Activated CD4-positive, CD25-positive, alpha-beta regulatory T cell treated with anti-CD3 and anti-CD28 coated beads, Interleukin-2, amount 50 U/mL, for 72 hours (primary cell): ENCODE measurements around the gene PPIC.

ENCODE experiments used
- DNase-seq: peaks from one replicate; pipeline ENCODE4 v3.0.0; 2021

PPIC gene

GRCh38 chr5:123036391-123037103, at the start of gene PPIC:
TSS of gene PPIC (minus strand) at chr5:123036725. CDS start at chr5:123036625, 100 bp downstream.
- peak; percentile 31 for DNase-seq

DNA sequence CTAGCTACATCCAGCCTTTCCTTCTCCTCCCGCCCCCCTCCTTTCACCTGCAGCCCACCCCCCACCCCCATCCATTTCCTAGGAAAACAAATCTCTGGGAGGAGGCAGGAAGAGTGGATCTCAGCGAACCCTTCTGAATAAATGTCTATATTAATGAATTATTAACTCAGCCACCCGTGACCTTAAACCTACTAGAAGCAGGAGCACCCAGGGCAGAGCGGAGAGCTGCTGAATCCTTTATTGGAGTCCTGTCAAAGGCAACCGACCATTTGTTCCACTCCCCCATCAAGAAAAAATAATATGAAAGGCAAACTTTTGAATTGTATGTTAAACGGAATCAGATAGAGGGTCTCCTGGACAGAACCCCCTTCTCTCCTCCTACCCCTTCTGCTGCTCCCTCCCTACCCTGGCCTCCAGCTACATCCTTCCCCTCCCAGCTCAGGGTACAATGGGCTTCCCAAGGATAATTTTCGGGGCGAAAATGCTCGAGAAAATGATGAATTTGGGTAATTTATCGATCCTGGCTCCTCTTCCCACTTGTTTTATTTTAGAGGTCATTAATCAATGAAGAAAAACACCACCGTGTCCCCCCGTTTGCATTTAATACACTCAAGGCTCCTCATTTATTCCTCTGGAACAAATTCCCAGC, 49.2 kb upstream of the PPIC start:
- no peak for DNase-seq

DNA sequence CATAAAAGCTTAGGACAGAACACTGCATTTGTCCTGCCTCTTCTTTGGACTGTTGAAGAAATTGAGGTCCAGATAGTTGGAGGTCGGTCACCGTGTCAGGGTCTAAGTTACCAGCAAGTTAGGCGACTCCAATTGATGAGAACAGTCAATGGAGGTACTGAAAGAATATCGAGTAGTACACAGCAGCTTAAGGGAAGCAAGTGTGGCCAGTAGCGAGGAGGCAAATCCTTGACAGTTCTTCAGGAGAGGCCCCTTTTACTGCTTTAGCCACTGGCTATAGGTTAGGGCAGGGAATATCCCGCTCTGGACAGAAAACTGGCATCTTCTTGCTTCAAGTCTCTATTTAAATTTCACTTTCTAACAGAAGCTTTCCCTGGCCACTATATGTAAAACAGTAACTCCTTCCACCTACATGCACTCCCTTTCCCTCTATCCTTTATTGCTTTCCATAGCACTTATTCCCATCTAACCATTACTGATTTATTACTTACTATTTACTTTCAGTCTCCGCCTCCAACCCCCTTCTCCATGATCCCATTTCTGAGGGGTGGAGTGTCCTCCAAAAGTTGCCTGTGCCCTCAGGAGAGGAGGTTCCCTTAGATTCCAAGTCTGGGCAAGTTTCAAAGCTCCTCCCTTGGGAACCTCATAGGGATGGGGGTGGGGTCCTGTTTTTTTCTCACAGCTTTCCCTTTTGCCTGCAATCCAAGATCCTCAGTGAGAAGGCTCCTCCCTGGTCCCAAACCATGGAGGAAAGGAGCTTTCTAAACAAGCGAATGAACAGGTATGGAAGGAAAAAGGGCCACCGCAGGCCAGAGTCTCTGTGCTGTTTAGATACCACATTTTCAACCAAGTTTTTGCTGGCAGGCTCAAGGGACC, 48.4 kb upstream of the PPIC start:
- no peak for DNase-seq

DNA sequence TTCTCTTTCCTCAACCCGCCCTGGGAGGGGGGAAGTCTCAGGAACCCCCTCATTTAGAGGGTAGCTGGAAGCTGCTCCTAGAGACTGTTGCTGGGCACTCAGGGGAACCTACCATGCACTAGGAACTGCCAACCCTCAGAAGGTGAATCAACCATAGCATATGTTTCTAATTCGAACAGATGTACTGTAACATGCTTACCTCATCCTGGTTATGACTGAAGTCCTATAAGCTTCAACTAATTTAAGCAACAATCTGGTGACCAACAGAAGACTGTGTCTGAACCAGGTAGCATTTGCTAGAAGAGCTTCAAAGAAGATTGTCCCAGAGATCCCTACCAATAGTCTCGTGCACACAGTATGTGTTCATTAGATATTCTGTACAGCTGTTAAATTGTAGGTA, 46.8 kb upstream of the PPIC start:
- no peak for DNase-seq

DNA sequence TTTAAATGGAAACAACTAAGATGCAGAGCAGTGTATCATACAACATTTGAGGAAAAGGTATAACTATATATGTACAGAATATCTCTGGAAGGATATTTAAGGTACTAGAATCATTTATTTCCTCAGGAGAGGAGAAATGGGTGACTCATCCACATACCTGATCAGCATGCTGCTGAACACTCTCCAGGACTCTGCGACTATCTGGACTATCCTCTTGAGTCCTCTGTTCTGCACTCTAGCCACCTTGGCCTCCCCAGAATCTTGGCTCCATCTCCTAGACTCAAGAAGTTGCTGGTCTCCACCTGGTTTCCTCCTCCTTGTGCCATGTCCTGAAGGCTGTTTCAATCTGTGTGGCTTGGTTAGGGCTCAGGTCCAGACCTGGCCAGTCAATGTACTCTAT, 43.7 kb upstream of the PPIC start:
- no peak for DNase-seq

DNA sequence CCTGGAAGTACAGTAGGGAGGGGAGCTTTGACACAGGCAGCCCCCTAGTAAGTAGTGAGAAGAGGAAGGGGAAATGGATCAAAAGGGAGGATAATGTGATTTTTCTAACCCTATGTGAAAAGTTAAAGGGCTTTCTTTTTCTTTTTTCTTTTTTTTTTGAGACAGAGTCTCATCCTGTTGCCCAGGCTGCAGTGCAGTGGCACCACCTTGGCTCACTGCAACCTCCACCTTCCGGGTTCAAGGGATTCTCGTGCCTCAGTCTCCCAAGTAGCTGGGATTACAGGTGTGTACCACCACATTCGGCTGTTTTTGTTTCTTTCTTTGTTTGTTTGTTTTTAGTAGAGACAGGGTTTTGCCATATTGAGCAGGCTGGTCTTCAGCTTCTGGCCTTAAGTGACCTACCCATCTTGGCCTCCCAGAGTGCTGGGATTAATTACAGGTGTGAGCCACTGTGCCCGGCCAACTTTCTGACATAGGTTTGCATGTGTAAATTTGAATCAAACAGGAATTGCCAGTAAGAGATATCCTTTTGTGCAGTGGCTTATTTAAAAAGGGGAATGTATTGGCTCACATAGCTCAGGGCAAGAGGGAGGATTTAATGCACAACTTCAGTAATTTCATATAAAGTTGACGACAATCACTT, 39.1 kb upstream of the PPIC start:
- DNase-seq: no peak

- DNase-seq: no peak
These were observed 31.9 kb upstream of the PPIC start for GRCh38 chr5:123068368-123068938.

DNA sequence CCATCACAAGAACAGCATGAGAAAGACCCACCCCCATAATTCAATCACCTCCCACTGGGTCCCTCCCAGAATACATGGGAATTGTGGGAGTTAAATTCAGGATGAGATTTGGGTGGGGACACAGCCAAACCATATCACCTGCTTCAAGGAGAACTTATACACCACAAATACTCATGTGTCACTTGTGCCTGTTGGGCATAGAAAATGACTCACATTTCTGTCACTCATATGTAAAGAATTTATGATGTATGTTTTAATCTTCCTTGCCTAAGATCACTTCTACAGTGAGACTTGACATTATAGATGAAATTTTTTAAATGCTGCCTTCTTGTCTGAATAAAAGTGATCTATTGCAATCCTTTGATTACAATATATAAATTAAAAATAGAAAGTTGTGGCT, 29.5 kb upstream of the PPIC start:
- no peak for DNase-seq

GRCh38 chr5:123059455-123059854, 22.9 kb upstream of the PPIC start:
- DNase-seq: no peak

DNA sequence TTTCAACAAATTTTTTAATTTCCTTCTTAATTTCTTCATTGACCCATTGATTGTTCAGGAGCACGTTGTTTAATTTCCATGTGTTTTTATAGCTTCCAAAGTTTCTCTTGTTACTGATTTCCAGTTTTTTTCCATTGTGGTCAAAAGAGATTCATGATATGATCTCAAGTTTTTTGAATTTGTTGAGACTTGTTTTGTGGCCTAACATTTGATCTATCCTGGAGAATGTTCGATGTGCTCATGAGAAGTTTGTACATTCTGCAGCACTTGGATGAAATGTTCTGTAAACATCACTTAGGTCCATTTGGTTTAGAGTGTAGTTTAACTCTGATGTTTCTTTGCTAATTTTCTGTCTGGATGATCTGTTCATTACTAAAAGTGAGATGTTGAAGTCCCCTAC, 14.7 kb upstream of the PPIC start:
- DNase-seq: no peak

DNA sequence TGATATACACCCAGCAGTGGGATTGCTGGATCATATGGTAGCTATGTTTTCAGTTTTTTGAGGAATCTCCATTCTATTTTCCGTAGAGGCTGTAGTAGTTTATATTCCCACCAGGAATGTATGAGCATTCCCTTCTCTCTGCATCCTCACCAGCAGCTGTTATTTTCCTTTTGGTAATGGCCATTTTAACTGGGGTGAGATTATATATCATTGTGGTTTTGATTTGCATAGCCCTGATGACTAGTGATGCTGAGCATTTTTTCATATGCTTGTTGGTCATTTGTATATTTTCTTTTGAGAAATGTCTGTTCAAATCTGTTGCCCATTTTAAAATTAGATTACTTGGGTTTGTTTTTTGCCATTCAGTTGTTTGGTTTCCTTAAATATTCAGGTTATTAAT, 11.2 kb upstream of the PPIC start:
- DNase-seq: no peak

- DNase-seq: no peak
These were observed 9.7 kb upstream of the PPIC start for GRCh38 chr5:123046222-123046621.

DNA sequence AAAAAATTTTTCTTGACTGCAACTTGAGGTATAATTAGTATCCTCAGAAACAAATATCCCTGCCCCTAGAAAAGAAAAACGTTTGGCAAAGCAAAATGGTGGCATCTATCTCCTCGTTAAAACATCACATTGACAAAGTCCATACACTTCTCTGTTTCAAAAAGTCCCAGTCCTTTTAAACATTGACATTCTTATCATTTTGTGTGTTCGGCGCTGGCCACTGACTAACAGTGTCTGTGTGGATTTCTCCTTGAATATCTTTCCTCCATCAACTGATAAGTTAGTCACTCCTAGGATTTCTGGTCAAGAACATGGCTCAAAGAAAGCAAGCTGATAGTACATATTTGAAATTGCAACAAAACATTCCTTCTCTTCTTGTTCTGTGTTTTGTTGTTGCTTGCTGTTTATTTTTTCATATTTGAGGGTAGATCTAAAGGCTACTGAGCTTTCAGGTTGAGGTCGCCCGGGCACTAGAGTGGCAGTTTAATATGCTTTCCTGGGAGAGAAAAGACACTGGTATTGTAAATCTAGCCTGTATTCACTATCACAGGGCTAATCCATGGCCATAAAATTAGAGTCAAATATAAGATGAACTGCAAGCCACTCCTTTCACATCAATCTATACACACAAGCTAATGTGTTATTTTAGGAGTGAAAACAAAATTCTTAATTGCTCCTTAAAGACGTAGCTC, 8.5 kb upstream of the PPIC start:
- DNase-seq: no peak

- DNase-seq: no peak
These were observed 3.1 kb upstream of the PPIC start for GRCh38 chr5:123039673-123040072.

GRCh38 chr5:123037104-123037418, 536 bp upstream of the PPIC start:
- no peak for DNase-seq

DNA sequence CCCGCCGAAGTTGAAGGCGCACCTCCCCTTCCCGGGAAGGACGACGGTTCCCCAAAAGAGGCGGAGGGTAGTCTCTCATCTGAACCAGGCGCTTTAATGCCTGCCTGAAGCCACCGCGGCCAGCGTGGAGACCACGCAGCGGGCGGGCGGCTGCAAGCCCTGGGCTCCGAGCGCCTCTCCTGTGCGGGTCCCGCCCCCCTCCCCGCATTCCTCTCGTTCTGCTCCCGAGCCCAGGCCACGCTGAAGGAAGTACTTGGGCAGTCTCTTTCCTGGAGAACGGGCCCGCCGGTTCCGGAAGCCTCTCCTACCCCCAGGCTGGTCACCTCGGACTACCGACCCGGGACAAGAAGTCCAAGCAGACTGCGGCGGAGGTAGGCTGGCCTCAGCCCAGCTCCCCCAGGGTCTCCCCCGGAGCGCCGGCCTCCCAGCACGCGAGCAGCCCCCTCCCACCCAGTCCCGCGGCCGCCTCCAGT, 571 bp downstream of the PPIC start:
- no peak for DNase-seq

GRCh38 chr5:123035360-123035917, 1.1 kb downstream of the PPIC start:
- no peak for DNase-seq

DNA sequence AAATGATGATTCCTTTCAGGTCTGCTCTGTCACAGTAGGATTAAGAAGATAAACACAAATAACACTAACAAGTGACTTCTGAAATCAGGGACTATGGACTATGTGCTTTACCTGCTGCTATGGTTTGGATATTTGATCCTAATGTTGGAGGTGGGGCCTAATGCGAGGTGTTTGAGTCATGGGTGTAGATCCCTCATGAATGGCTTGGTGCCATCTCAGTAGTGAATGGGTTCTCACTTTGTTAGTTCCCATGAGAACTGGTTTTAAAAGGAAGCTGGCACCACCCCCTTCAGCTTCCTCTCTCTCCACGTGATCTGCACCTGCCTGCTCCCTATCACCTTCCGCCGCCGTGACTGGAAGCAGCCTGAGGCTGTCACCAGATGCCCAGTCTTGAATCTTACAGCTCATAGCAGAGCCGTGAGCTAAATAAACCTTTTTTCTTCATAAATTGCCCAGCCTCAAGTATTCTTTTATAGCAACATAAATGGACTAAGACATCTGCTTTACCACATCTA, 3.3 kb downstream of the PPIC start:
- DNase-seq: no peak

- no peak for DNase-seq
These were observed 8.3 kb downstream of the PPIC start for GRCh38 chr5:123028222-123028621.

DNA sequence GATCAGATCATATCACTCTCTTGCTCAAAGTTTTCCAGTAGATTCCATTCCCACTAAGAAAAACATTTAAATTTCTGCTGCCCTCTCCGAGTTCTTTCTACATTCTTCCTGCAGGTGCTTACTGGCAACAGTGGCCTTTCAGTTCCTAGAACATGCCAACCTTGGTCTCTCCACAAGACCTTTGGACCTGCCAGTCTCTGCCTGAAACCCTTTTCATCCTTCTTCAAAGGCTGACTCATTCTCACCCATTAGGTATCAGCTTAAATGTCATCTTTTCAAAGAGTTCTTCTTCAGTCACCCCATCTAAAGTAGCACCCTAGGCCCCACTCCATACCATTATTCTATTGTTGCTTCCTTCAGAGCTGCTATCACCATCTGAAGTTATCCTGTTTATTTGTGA, 21.8 kb downstream of the PPIC start:
- DNase-seq: no peak

DNA sequence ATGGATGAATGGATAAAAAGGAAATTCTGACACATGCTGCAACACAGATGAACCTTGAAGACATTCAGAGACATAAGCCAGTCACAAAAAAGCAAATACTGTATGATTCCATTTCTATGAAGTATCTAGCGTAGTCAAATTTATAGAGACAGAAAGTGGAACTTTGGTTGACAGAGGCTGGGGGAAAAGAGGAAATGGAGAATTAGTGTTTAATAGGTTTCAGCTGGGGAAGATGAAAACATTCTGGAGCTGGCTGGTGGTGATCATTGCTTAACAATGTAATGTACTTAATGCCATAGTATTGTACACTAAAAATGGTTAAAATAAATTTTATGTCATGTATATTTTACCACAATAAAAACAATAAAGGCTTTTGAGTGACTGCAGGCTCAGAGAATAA, 24.2 kb downstream of the PPIC start:
- DNase-seq: no peak

DNA sequence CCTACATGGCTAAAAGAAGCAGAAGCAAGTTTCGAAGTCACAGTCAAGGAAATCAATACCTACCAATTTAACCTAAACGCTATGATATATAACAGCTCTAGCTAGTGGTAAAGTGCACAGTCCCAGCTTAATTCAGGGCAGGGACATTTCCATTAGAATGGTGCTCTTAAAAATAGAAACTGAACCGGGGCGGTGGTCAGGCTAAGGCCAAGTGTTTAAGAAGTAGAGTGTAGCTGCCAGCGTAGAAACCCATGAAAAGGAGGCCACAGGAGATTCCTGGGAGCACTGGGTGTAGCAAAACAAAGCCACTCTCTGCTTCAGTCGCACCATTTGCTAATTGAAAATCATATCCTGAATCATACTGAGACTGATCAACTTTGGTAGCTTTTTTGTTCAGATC, 28.8 kb downstream of the PPIC start:
- no peak for DNase-seq
